ENCODE results near the gene SLC6A11.

The SLC6A11 gene

DNA sequence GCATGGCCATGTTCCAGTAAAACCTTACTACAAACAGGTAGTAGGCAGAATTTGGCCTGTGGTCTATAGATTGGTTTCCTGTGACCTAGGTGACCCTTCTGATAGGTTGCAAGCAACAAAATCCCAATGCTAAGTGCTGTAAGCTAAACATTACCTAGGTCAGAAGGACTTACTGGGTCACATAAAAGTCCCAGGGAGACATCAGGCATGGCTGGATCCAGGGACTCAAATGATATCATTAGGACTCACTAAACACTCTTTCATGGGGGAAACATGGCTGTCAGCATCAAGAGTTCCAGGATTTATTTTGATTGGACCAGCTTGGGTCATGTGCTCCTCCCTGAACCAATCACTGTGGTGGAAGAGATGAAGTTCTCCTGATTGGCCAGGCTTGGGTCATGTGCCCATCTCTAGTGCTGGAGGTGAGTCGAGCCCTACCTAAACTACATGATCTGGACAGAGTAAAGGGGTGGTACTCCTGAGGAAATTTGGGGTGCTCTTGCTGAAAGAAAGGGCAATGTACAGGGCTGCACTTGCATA, 159.7 kb downstream of the SLC6A11 start:
- TF ChIP-seq, protein P1, sequence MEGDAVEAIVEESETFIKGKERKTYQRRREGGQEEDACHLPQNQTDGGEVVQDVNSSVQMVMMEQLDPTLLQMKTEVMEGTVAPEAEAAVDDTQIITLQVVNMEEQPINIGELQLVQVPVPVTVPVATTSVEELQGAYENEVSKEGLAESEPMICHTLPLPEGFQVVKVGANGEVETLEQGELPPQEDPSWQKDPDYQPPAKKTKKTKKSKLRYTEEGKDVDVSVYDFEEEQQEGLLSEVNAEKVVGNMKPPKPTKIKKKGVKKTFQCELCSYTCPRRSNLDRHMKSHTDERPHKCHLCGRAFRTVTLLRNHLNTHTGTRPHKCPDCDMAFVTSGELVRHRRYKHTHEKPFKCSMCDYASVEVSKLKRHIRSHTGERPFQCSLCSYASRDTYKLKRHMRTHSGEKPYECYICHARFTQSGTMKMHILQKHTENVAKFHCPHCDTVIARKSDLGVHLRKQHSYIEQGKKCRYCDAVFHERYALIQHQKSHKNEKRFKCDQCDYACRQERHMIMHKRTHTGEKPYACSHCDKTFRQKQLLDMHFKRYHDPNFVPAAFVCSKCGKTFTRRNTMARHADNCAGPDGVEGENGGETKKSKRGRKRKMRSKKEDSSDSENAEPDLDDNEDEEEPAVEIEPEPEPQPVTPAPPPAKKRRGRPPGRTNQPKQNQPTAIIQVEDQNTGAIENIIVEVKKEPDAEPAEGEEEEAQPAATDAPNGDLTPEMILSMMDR (IDR thresholded peaks at IDR 0.05; ENCODE audit: low read depth, low read length): no peak
- Histone ChIP-seq H3K36me3 (no peaks in the 10 kb centered on the region), H3K4me1 (no peaks in the 10 kb centered on the region), H3K9me3 (no peaks in the 10 kb centered on the region), H3K4me3 (ENCODE audit: low read depth, low read length) (no peak overlapping the region), H3K27me3 (no peaks in the 10 kb centered on the region)
- DNase-seq: no peak

DNA sequence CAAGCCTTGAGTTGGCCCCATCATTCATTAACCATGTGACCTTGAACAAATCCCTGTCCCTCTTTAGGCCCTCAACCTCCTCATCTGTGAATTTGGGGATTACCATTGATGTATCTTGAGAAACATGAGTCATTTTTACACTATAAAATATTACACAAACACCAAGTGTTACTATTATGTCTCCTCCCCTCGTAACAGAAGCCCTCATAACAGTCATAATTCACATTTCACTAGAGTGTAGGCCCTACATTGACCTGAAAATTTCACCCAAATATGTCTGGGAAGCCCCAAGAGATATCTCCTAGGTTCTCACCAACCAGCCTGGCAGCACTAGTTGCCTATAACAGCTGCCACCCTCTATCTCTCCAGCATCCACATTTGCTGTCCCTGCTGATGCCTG, 160.7 kb downstream of the SLC6A11 start:
- no peaks in the 10 kb centered on the region for H3K9me3 ChIP-seq
- H3K36me3 ChIP-seq: no peaks in the 10 kb centered on the region
- H3K27me3 ChIP-seq: no peaks in the 10 kb centered on the region
- H3K4me3 ChIP-seq (ENCODE audit: low read depth, low read length): no peak overlapping the region
- H3K4me1 ChIP-seq: no peaks in the 10 kb centered on the region
- TF ChIP-seq, protein P1 (IDR thresholded peaks at IDR 0.05; ENCODE audit: low read depth, low read length): no peak
- DNase-seq: no peak

DNA sequence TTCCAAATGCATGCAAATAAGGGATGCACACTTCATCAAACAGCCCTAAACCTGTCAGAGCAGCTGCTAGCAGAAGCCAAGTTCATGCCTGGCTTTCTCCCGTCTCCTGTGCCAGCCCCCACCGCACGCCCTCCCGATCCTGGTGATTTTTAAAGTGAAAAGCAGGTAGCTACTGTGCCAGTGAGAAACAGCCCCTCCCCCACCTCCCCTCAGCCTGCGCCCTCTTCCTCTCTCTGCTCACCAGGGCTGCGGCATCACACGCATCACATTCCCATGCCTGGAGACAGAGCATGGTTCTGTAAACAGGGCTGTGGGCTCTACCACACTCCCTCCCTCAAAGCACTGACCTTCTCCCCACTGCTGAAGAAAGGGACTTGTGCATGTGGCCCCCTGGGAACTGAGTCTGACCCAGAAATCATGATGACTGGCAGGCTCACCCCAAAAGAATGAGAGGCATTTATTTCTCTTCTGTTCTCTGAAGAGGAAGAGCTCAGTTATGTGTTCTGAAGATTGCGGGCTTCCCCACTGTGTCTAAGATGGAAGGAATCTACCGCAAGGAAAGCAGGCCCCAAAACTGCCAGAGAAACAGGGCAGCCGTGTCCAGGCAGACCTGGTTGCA, 162.0 kb downstream of the SLC6A11 start:
- H3K4me3 ChIP-seq (ENCODE audit: low read depth, low read length): no peak overlapping the region
- H3K4me1 ChIP-seq: no peaks in the 10 kb centered on the region
- DNase-seq: no peak
- no peaks in the 10 kb centered on the region for H3K36me3 ChIP-seq
- H3K27me3 ChIP-seq: no peaks in the 10 kb centered on the region
- no peaks in the 10 kb centered on the region for H3K9me3 ChIP-seq
- TF ChIP-seq, protein P1 (IDR thresholded peaks at IDR 0.05; ENCODE audit: low read depth, low read length): no peak

DNA sequence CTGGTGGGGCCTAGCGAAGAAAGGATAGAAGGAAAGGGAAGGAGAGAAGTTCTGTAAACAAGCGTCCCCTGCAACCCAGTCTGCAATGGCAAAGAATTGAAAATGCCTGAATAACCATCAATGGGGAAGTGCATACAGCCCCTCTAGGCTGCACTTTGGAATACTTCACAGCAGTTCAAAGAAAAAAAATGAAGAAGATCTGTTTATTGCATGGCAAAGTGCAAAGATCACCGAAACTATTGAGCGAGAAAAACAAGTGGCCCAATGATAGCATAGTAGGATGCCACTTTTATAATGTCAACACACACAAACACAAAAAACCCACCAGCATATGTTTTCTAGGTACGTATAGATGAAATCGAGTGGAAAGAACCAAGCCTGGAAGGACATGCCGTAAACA, 162.9 kb downstream of the SLC6A11 start:
- TF ChIP-seq, protein P1 (IDR thresholded peaks at IDR 0.05; ENCODE audit: low read depth, low read length): no peak
- no peaks in the 10 kb centered on the region for H3K9me3 ChIP-seq
- no peaks in the 10 kb centered on the region for H3K27me3 ChIP-seq
- no peak overlapping the region for H3K4me3 ChIP-seq (ENCODE audit: low read depth, low read length)
- no peak for DNase-seq
- H3K36me3 ChIP-seq: no peaks in the 10 kb centered on the region
- no peaks in the 10 kb centered on the region for H3K4me1 ChIP-seq

DNA sequence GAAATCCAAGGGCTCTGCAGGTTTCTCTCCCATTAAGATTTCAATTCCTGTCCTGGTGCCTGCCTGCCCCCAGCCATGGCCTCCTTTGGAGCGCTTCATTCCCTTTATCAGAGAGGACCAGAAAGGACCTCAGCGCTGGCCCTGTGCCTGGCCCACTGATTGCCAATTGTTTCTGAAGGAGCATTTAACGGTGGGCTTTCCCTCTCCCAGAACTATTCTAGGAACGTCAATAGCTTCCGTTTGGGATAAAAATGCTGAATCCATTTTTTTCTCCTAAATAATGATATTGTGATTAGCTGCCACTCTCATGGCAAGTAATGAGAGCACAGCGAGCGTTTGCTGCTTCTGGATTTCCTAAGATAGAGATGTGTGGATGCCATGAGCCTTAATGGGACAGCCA, 164.3 kb downstream of the SLC6A11 start:
- no peaks in the 10 kb centered on the region for H3K4me1 ChIP-seq
- no peaks in the 10 kb centered on the region for H3K9me3 ChIP-seq
- H3K27me3 ChIP-seq: no peaks in the 10 kb centered on the region
- no peak overlapping the region for H3K4me3 ChIP-seq (ENCODE audit: low read depth, low read length)
- H3K36me3 ChIP-seq: no peaks in the 10 kb centered on the region
- TF ChIP-seq, protein P1 (IDR thresholded peaks at IDR 0.05; ENCODE audit: low read depth, low read length): no peak
- no peak for DNase-seq

DNA sequence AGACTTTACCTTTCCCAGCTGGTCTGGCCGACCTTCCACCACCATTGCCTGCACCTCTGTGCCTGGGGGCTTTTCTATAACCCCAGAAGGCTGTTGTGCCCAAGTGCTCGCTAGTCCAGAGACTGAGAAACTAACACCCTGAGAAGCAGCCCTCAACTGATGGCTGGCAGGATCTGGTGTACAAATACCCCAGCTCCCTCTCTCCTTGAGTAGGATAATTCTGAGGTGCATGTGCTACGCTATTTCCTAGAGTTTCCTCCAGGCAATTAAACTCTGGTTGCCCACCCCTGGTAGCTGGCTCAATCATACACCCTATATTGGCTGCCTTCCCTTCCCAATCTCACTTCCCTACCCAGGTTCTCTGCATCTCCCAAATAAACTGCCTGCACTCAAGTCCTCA, 165.0 kb downstream of the SLC6A11 start:
- Histone ChIP-seq H3K27me3 (no peaks in the 10 kb centered on the region), H3K4me1 (no peaks in the 10 kb centered on the region), H3K4me3 (ENCODE audit: low read depth, low read length) (no peak overlapping the region), H3K9me3 (no peaks in the 10 kb centered on the region), H3K36me3 (no peaks in the 10 kb centered on the region)
- DNase-seq: no peak
- TF ChIP-seq, protein P1 (IDR thresholded peaks at IDR 0.05; ENCODE audit: low read depth, low read length): no peak

All from BE2C (cell line).